ENCODE measurements around the gene ARHGEF19.
A peak's percentile ranks its signal among the peaks of the same experiment; 100 is the strongest.
"Not testable (repeated sequence)": the region's sequence is repeated elsewhere in the genome, so short reads cannot be mapped to it uniquely, and the experiment has no call there.

Gene ARHGEF19

GRCh38 chr1:16204216-16204615, 8.2 kb downstream of the ARHGEF19 start:
- no peak for DNase-seq (ENCODE audit: low spot score)

- DNase-seq (ENCODE audit: low spot score): no peak
These were observed 8.9 kb downstream of the ARHGEF19 start for GRCh38 chr1:16203550-16203949.

- DNase-seq (ENCODE audit: low spot score): no peak
These were observed 9.9 kb downstream of the ARHGEF19 start for GRCh38 chr1:16202281-16203210.

GRCh38 chr1:16199700-16200099, 12.8 kb downstream of the ARHGEF19 start:
- no peak for DNase-seq (ENCODE audit: low spot score)

- no peak for DNase-seq (ENCODE audit: low spot score)
These were observed 13.3 kb downstream of the ARHGEF19 start for GRCh38 chr1:16199157-16199501.

GRCh38 chr1:16198444-16199156, 13.9 kb downstream of the ARHGEF19 start:
- no peak for DNase-seq (ENCODE audit: low spot score)

- DNase-seq (ENCODE audit: low spot score): no peak
These were observed 15.6 kb downstream of the ARHGEF19 start for GRCh38 chr1:16196874-16197273.

GRCh38 chr1:16196139-16196538, 16.3 kb downstream of the ARHGEF19 start:
- not testable (repeated sequence) for DNase-seq (ENCODE audit: low spot score)

- DNase-seq (ENCODE audit: low spot score): no peak
These were observed 16.9 kb downstream of the ARHGEF19 start for GRCh38 chr1:16195518-16195905.

- DNase-seq (ENCODE audit: low spot score): no peak
These were observed 20.4 kb downstream of the ARHGEF19 start for GRCh38 chr1:16191916-16192546.

GRCh38 chr1:16191309-16191708, 21.1 kb downstream of the ARHGEF19 start:
- DNase-seq (ENCODE audit: low spot score): no peak

- peak; percentile 79 for DNase-seq (ENCODE audit: low spot score)
These were observed 22.4 kb downstream of the ARHGEF19 start for GRCh38 chr1:16189921-16190621.

GRCh38 chr1:16189003-16189402, 23.4 kb downstream of the ARHGEF19 start:
- DNase-seq (ENCODE audit: low spot score): no peak

GRCh38 chr1:16187748-16188401, 24.6 kb downstream of the ARHGEF19 start:
- peak; percentile 61 for DNase-seq (ENCODE audit: low spot score)

- DNase-seq (ENCODE audit: low spot score): no peak
These were observed 25.7 kb downstream of the ARHGEF19 start for GRCh38 chr1:16186655-16187235.

- DNase-seq (ENCODE audit: low spot score): no peak
These were observed 27.7 kb downstream of the ARHGEF19 start for GRCh38 chr1:16184557-16185303.

GRCh38 chr1:16183765-16184556, 28.5 kb downstream of the ARHGEF19 start:
- DNase-seq (ENCODE audit: low spot score): no peak

GRCh38 chr1:16183179-16183578, 29.3 kb downstream of the ARHGEF19 start:
- no peak for DNase-seq (ENCODE audit: low spot score)

- no peak for DNase-seq (ENCODE audit: low spot score)
These were observed 30.3 kb downstream of the ARHGEF19 start for GRCh38 chr1:16181887-16182719.
